Measurements from ENCODE around the gene CAMK2G.

The CAMK2G gene

DNA sequence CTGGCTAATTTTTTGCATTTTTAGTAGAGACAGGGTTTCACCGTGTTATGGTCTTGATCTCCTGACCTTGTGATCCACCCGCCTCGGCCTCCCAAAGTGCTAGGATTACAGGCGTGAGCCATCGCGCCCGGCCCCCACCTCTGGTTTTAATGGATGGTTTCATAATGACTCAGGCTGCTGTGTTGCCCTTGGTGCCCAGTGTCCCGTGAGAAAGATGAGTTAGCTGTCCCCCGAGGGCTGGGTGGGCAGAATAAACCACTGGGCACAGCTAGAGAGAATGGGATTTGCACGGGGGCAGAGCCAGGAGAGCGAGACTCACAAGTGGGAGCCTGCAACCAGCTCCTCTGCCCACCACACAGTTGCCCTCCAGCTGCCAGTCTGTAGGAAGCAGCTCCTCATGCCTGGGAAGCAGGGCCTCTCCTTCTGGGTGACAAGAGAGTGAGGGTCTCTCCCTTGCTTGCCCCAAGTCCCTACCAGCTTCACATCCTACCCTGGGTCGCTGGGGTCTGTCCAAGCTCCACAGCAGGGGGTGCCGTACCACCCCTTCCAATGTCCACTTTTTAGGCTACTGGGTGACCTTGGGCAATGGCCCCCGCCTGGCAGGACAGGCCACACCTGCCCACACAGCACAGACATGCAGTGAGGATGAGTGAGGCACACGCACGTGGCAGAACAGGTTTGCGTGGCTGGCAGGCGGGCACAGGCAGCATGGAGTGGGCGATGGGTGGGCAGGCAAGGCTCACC is 46.8 kb downstream of the CAMK2G start:
- Histone ChIP-seq H3K9ac (ENCODE audit: low read length) (no peak overlapping the region), H3K27ac (ENCODE audit: low read depth, low read length) (no peak overlapping the region), H2BK120ac (ENCODE audit: insufficient read depth, low read length, poor library complexity) (no peak overlapping the region), H3K79me2 (ENCODE audit: control insufficient read depth, insufficient read depth, low read length, poor library complexity) (no peaks in the 10 kb centered on the region), H3K23ac (ENCODE audit: low read length) (no peak overlapping the region), H3K4me2 (ENCODE audit: low read length) (no peak overlapping the region), H4K91ac (ENCODE audit: low read depth, low read length) (no peak overlapping the region), H4K8ac (ENCODE audit: low read depth, low read length) (no peak overlapping the region), H3K79me1 (ENCODE audit: low read length) (no peaks in the 10 kb centered on the region), H3K27me3 (ENCODE audit: insufficient read depth, low read length) (no peaks in the 10 kb centered on the region), H3K4ac (ENCODE audit: low read depth, low read length) (no peak overlapping the region), H4K12ac (ENCODE audit: low read depth, low read length) (no peak overlapping the region), H3K14ac (ENCODE audit: low read length) (no peak overlapping the region), H3K4me1 (ENCODE audit: control insufficient read depth in 1 of 2, insufficient read depth in 2 of 2, low read length in 2 of 2) (no peaks in the 10 kb centered on the region), H3K36me3 (ENCODE audit: control insufficient read depth in 1 of 2, insufficient read depth in 2 of 2, low read length in 2 of 2) (peaks cover 15 to 25% of the 10 kb centered on the region in 2 experiments), H2BK5ac (ENCODE audit: low read depth, low read length, poor library complexity) (no peak overlapping the region), H3K4me3 (ENCODE audit: low read depth, low read length) (no peak overlapping the region), H3K9me3 (ENCODE audit: insufficient read depth, low read depth, low read length) (peaks cover 2% of the 10 kb centered on the region), H2BK12ac (ENCODE audit: low read length) (no peak overlapping the region), H2AFZ (ENCODE audit: insufficient read depth, low read length, poor library complexity) (no peak overlapping the region), H3K18ac (ENCODE audit: low read length) (no peak overlapping the region), H2AK5ac (ENCODE audit: low read length) (no peak overlapping the region)
- WGBS (ENCODE audit: extremely low coverage, insufficient coverage, insufficient read length), result no CpG with 5 or more reads among the region's 19 CpGs
- DNase-seq, result no peak

DNA sequence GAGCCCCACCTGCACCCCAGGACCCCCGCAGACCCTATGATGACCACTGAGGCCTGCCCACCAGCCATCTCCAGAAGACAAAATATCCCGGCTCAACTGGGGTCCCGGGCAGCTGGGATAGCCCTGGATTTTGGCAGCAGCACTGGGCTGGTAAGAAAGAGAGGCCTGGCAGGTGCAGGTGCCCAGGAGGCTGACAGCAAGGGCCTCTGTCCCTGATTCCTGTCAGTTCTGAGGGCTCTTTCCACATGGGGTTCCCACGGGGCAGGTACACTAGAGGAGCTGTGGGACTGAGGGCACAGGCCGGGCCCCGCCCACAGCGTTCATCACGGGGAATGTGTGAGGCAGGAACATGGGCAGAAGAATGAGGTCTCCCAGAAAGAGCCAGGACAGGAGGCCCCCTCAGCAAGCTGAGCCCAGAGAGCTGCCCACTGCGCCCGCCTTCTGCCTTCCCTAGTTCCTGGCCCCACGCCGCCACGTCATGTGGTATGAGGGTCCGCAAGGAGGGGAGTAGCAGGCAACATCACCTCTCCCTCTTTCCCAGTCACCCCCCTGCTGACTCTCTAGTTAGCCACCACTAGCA is 50.1 kb downstream of the CAMK2G start:
- Histone ChIP-seq H4K91ac (ENCODE audit: low read depth, low read length) (no peak overlapping the region), H3K4me1 (ENCODE audit: control insufficient read depth in 1 of 2, insufficient read depth in 2 of 2, low read length in 2 of 2) (no peaks in the 10 kb centered on the region), H2BK12ac (ENCODE audit: low read length) (no peak overlapping the region), H3K27me3 (ENCODE audit: insufficient read depth, low read length) (no peaks in the 10 kb centered on the region), H2AFZ (ENCODE audit: insufficient read depth, low read length, poor library complexity) (no peak overlapping the region), H3K4me3 (ENCODE audit: low read depth, low read length) (no peak overlapping the region), H3K23ac (ENCODE audit: low read length) (no peak overlapping the region), H3K4ac (ENCODE audit: low read depth, low read length) (no peak overlapping the region), H3K36me3 (ENCODE audit: control insufficient read depth in 1 of 2, insufficient read depth in 2 of 2, low read length in 2 of 2) (peaks cover 19 to 25% of the 10 kb centered on the region in 2 experiments), H4K8ac (ENCODE audit: low read depth, low read length) (no peak overlapping the region), H3K79me1 (ENCODE audit: low read length) (no peaks in the 10 kb centered on the region), H3K79me2 (ENCODE audit: control insufficient read depth, insufficient read depth, low read length, poor library complexity) (no peaks in the 10 kb centered on the region), H2BK5ac (ENCODE audit: low read depth, low read length, poor library complexity) (no peak overlapping the region), H3K14ac (ENCODE audit: low read length) (no peak overlapping the region), H3K27ac (ENCODE audit: low read depth, low read length) (no peak overlapping the region), H3K4me2 (ENCODE audit: low read length) (no peak overlapping the region), H3K9ac (ENCODE audit: low read length) (no peak overlapping the region), H2BK120ac (ENCODE audit: insufficient read depth, low read length, poor library complexity) (no peak overlapping the region), H3K9me3 (ENCODE audit: insufficient read depth, low read depth, low read length) (peaks cover 2% of the 10 kb centered on the region), H2AK5ac (ENCODE audit: low read length) (no peak overlapping the region), H3K18ac (ENCODE audit: low read length) (no peak overlapping the region), H4K12ac (ENCODE audit: low read depth, low read length) (no peak overlapping the region)
- whole genome bisulfite sequencing (ENCODE audit: extremely low coverage, insufficient coverage, insufficient read length), result no CpG with 5 or more reads among the region's 14 CpGs
- DNase-seq, result no peak

DNA sequence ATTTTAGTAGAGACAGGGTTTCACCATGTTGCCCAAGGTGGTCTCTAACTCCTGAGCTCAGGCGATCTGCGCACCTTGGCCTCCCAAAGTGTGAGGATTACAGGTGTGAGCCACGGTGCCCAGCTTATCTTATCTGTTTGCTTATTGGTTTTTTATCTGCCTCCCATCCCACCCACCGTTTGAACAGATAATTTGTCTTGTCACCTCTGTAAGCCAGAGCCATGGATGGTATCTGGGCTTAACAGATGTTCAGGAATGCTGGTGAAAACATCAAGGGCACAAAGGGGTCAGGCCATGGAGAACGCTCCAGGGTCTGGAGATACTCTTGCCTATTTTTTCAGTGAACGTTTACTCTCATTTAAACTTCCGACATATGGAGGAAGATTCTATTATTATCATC is 51.0 kb downstream of the CAMK2G start:
- Histone ChIP-seq H3K4me1 (ENCODE audit: control insufficient read depth in 1 of 2, insufficient read depth in 2 of 2, low read length in 2 of 2) (no peaks in the 10 kb centered on the region), H3K9ac (ENCODE audit: low read length) (no peak overlapping the region), H4K91ac (ENCODE audit: low read depth, low read length) (no peak overlapping the region), H3K79me2 (ENCODE audit: control insufficient read depth, insufficient read depth, low read length, poor library complexity) (no peaks in the 10 kb centered on the region), H3K23ac (ENCODE audit: low read length) (no peak overlapping the region), H4K12ac (ENCODE audit: low read depth, low read length) (no peak overlapping the region), H3K4ac (ENCODE audit: low read depth, low read length) (no peak overlapping the region), H3K4me3 (ENCODE audit: low read depth, low read length) (no peak overlapping the region), H2AFZ (ENCODE audit: insufficient read depth, low read length, poor library complexity) (no peak overlapping the region), H2AK5ac (ENCODE audit: low read length) (no peak overlapping the region), H3K27me3 (ENCODE audit: insufficient read depth, low read length) (no peaks in the 10 kb centered on the region), H3K14ac (ENCODE audit: low read length) (no peak overlapping the region), H3K4me2 (ENCODE audit: low read length) (no peak overlapping the region), H3K9me3 (ENCODE audit: insufficient read depth, low read depth, low read length) (peaks cover 2% of the 10 kb centered on the region), H3K79me1 (ENCODE audit: low read length) (no peaks in the 10 kb centered on the region), H2BK120ac (ENCODE audit: insufficient read depth, low read length, poor library complexity) (no peak overlapping the region), H4K8ac (ENCODE audit: low read depth, low read length) (no peak overlapping the region), H2BK12ac (ENCODE audit: low read length) (no peak overlapping the region), H2BK5ac (ENCODE audit: low read depth, low read length, poor library complexity) (no peak overlapping the region), H3K36me3 (ENCODE audit: control insufficient read depth in 1 of 2, insufficient read depth in 2 of 2, low read length in 2 of 2) (peaks cover 20 to 25% of the 10 kb centered on the region in 2 experiments), H3K27ac (ENCODE audit: low read depth, low read length) (no peak overlapping the region), H3K18ac (ENCODE audit: low read length) (no peak overlapping the region)
- no peak for DNase-seq
- no CpG with 5 or more reads among the region's 7 CpGs for WGBS (ENCODE audit: extremely low coverage, insufficient coverage, insufficient read length)

DNA sequence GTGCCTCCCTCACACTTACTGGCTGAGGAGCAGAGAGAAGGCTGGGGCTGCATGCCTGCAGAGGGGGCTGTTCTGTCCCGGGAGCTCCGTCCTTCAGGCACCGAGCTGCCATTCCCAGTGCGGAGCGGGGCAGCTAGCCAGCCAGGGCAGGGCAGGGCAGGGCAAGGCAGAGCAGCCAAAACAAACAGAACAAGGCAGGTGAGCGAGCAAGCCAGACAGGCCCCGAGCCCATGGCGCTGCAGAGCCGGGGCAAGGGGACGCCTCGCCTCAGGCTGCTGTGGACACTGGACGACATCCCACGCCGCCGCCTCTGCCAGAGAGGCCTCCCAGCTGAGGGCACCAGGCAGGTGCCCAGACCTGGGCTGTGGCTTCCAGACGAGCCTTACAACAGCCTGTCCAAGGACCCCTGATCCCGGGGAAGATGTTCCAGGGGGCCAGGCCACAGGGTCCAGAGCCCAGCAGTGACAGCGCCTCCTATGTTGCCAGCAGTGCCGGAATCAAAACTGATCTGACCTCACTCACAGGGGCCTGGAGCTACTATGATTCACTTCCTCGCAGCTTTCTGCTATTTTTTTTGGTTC is 54.8 kb downstream of the CAMK2G start:
- H3K9me3 ChIP-seq (ENCODE audit: insufficient read depth, low read depth, low read length), result peaks cover 1% of the 10 kb centered on the region
- DNase-seq, result no peak
- no peak overlapping the region for H2AFZ ChIP-seq (ENCODE audit: insufficient read depth, low read length, poor library complexity)
- H3K4me1 ChIP-seq (ENCODE audit: control insufficient read depth in 1 of 2, insufficient read depth in 2 of 2, low read length in 2 of 2), result peaks cover 0 to 5% of the 10 kb centered on the region in 2 experiments
- no peak overlapping the region for H3K18ac ChIP-seq (ENCODE audit: low read length)
- H2BK120ac ChIP-seq (ENCODE audit: insufficient read depth, low read length, poor library complexity), result no peak overlapping the region
- no CpG with 5 or more reads among the region's 20 CpGs for WGBS (ENCODE audit: extremely low coverage, insufficient coverage, insufficient read length)
- H4K91ac ChIP-seq (ENCODE audit: low read depth, low read length), result no peak overlapping the region
- H3K36me3 ChIP-seq (ENCODE audit: control insufficient read depth in 1 of 2, insufficient read depth in 2 of 2, low read length in 2 of 2), result peaks cover 24% of the 10 kb centered on the region in 2 experiments
- H3K23ac ChIP-seq (ENCODE audit: low read length), result no peak overlapping the region
- no peak overlapping the region for H4K12ac ChIP-seq (ENCODE audit: low read depth, low read length)
- H2BK5ac ChIP-seq (ENCODE audit: low read depth, low read length, poor library complexity), result no peak overlapping the region
- no peak overlapping the region for H3K9ac ChIP-seq (ENCODE audit: low read length)
- no peaks in the 10 kb centered on the region for H3K79me1 ChIP-seq (ENCODE audit: low read length)
- H3K4ac ChIP-seq (ENCODE audit: low read depth, low read length), result no peak overlapping the region
- H2BK12ac ChIP-seq (ENCODE audit: low read length), result no peak overlapping the region
- no peak overlapping the region for H3K4me2 ChIP-seq (ENCODE audit: low read length)
- H3K27me3 ChIP-seq (ENCODE audit: insufficient read depth, low read length), result no peaks in the 10 kb centered on the region
- H3K14ac ChIP-seq (ENCODE audit: low read length), result no peak overlapping the region
- H3K27ac ChIP-seq (ENCODE audit: low read depth, low read length), result no peak overlapping the region
- H2AK5ac ChIP-seq (ENCODE audit: low read length), result no peak overlapping the region
- H3K79me2 ChIP-seq (ENCODE audit: control insufficient read depth, insufficient read depth, low read length, poor library complexity), result no peaks in the 10 kb centered on the region
- no peak overlapping the region for H3K4me3 ChIP-seq (ENCODE audit: low read depth, low read length)
- no peak overlapping the region for H4K8ac ChIP-seq (ENCODE audit: low read depth, low read length)
